ENCODE results near the gene PAX4. TPM values are rescaled to one million over a fixed set of nuclear protein-coding genes. Genes with fewer than 3 reads are reported as not detected.

The PAX4 gene
- total RNA-seq (ENCODE audit: low replicate concordance) = not detected in 2 replicates

- no peaks in the 10 kb centered on the region for H3K36me3 Mint-ChIP-seq
- H3K4me1 ChIP-seq = peaks cover 9% of the 10 kb centered on the region
- no peaks in the 10 kb centered on the region for H3K9me3 Mint-ChIP-seq
- H2AFZ ChIP-seq (replicated peaks) = no peak within 1 kb of the TSS
- no peaks in the 10 kb centered on the region for H3K36me3 ChIP-seq
- DNase-seq (ENCODE audit: low spot score) = no peak
- peaks cover 43% of the 10 kb centered on the region for H3K27me3 Mint-ChIP-seq (ENCODE audit: insufficient read depth, low read depth)
- H4K20me1 ChIP-seq (ENCODE audit: low read depth) = no peaks in the 10 kb centered on the region
- H3K27me3 ChIP-seq = peaks cover 74% of the 10 kb centered on the region
- H3F3A ChIP-seq (ENCODE audit: low read depth) = peaks cover 4% of the 10 kb centered on the region
- TF ChIP-seq CTCF (IDR thresholded peaks at IDR 0.05) (no peak), EZH2phosphoT487 (IDR thresholded peaks at IDR 0.05) (no peak), EZH2 (IDR thresholded peaks at IDR 0.05) (no peak)
- no peaks in the 10 kb centered on the region for H3K9me3 ChIP-seq (ENCODE audit: low read depth)
- H3K4me3 Mint-ChIP-seq = peak within 1 kb of the TSS; percentile 7
- no peaks in the 10 kb centered on the region for H3K4me1 Mint-ChIP-seq
- no peak within 1 kb of the TSS for H3K27ac ChIP-seq
- no peak within 1 kb of the TSS for H3K4me2 ChIP-seq
- no peak within 1 kb of the TSS for H3K4me3 ChIP-seq
- H3K9ac ChIP-seq = no peak within 1 kb of the TSS
- no peak within 1 kb of the TSS for H3K27ac Mint-ChIP-seq
- no peaks in the 10 kb centered on the region for H3K79me2 ChIP-seq (ENCODE audit: low read depth)
Measured at GRCh38 chr7:127618042-127618441, at the start of gene PAX4. Gene PAX4, minus strand, starts transcription at chr7:127618142. Its CDS starts 2,214 bp downstream, at chr7:127615928.

- H3K4me3 Mint-ChIP-seq = no peak overlapping the region
- H3K27ac ChIP-seq = no peak overlapping the region
- H3K79me2 ChIP-seq (ENCODE audit: low read depth) = peaks cover 95% of the 10 kb centered on the region
- H3K4me3 ChIP-seq = no peak overlapping the region
- H4K20me1 ChIP-seq (ENCODE audit: low read depth) = peaks cover 88% of the 10 kb centered on the region
- H3K9me3 Mint-ChIP-seq = no peaks in the 10 kb centered on the region
- H3K36me3 ChIP-seq = no peaks in the 10 kb centered on the region
- TF ChIP-seq CTCF (IDR thresholded peaks at IDR 0.05) (no peak), EZH2phosphoT487 (IDR thresholded peaks at IDR 0.05) (no peak), EZH2 (IDR thresholded peaks at IDR 0.05) (no peak)
- H3K4me1 ChIP-seq = peaks cover 25% of the 10 kb centered on the region
- no peak overlapping the region for H3K27ac Mint-ChIP-seq
- peaks cover 16% of the 10 kb centered on the region for H3K36me3 Mint-ChIP-seq
- H3K27me3 ChIP-seq = peaks cover 40% of the 10 kb centered on the region
- no peak for DNase-seq (ENCODE audit: low spot score)
- H3K4me2 ChIP-seq = peak overlapping the region; percentile 55
- peaks cover 29% of the 10 kb centered on the region for H3F3A ChIP-seq (ENCODE audit: low read depth)
- no peak overlapping the region for H3K9ac ChIP-seq
- peaks cover 30% of the 10 kb centered on the region for H3K4me1 Mint-ChIP-seq
- peaks cover 3% of the 10 kb centered on the region for H3K27me3 Mint-ChIP-seq (ENCODE audit: insufficient read depth, low read depth)
- no peak overlapping the region for H2AFZ ChIP-seq (replicated peaks)
- no peaks in the 10 kb centered on the region for H3K9me3 ChIP-seq (ENCODE audit: low read depth)
Measured at GRCh38 chr7:127667017-127667670, 49.2 kb upstream of the PAX4 start.

- peaks cover 25% of the 10 kb centered on the region for H3K4me1 ChIP-seq
- peak overlapping the region; percentile 55 for H3K4me2 ChIP-seq
- peak overlapping the region; percentile 17 for H3K4me3 ChIP-seq
- peaks cover 17% of the 10 kb centered on the region for H3K36me3 Mint-ChIP-seq
- peaks cover 91% of the 10 kb centered on the region for H4K20me1 ChIP-seq (ENCODE audit: low read depth)
- H3K9me3 ChIP-seq (ENCODE audit: low read depth) = no peaks in the 10 kb centered on the region
- no peak for DNase-seq (ENCODE audit: low spot score)
- TF ChIP-seq CTCF (IDR thresholded peaks at IDR 0.05) = no peak
- no peak for TF ChIP-seq EZH2 (IDR thresholded peaks at IDR 0.05)
- TF ChIP-seq EZH2phosphoT487 (IDR thresholded peaks at IDR 0.05) = no peak
- peak overlapping the region; percentile 12 for H3K4me3 Mint-ChIP-seq
- H3K9me3 Mint-ChIP-seq = no peaks in the 10 kb centered on the region
- H3K27ac ChIP-seq = no peak overlapping the region
- H3K9ac ChIP-seq = no peak overlapping the region
- H3K27ac Mint-ChIP-seq = no peak overlapping the region
- peaks cover 29% of the 10 kb centered on the region for H3F3A ChIP-seq (ENCODE audit: low read depth)
- H3K79me2 ChIP-seq (ENCODE audit: low read depth) = peaks cover 95% of the 10 kb centered on the region
- H2AFZ ChIP-seq (replicated peaks) = no peak overlapping the region
- peaks cover 40% of the 10 kb centered on the region for H3K27me3 ChIP-seq
- H3K36me3 ChIP-seq = no peaks in the 10 kb centered on the region
- peaks cover 3% of the 10 kb centered on the region for H3K27me3 Mint-ChIP-seq (ENCODE audit: insufficient read depth, low read depth)
- H3K4me1 Mint-ChIP-seq = peaks cover 30% of the 10 kb centered on the region
Measured at GRCh38 chr7:127666602-127667001, 48.7 kb upstream of the PAX4 start.

All from neural progenitor cell (in vitro differentiated cells).